Superior temporal gyrus (tissue), 1 donor: ENCODE data around the gene ZNF727.
A peak's percentile ranks its signal among the peaks of the same experiment; 100 is the strongest.
"Not testable (repeated sequence)": the region's sequence is repeated elsewhere in the genome, so short reads cannot be mapped to it uniquely, and the experiment has no call there.

Experiments used
- DNase-seq: peaks from one replicate; pipeline ENCODE4 v3.0.0-alpha.2; 2016; ENCODE audit errors: extremely low spot score

The ZNF727 gene

GRCh38 chr7:64045301-64046040, at the start of gene ZNF727:
Gene ZNF727 (plus strand): TSS chr7:64045434. CDS start chr7:64045622, 188 bp downstream.
- peak; percentile 95 for DNase-seq

- no peak for DNase-seq
Observed at GRCh38 chr7:63998549-63998948, 46.7 kb upstream of the ZNF727 start, which contains the start of gene ZNF722. Gene ZNF722 (plus strand): TSS chr7:63998849. CDS start chr7:63998962, 113 bp downstream.

- DNase-seq = not testable (repeated sequence)
Observed at GRCh38 chr7:64015496-64015895, 29.7 kb upstream of the ZNF727 start.

GRCh38 chr7:64035388-64035787, 9.8 kb upstream of the ZNF727 start:
- DNase-seq = no peak

- DNase-seq = no peak
Observed at GRCh38 chr7:64037095-64037494, 8.1 kb upstream of the ZNF727 start.

GRCh38 chr7:64046041-64046389, 781 bp downstream of the ZNF727 start:
- DNase-seq = no peak

- not testable (repeated sequence) for DNase-seq
Observed at GRCh38 chr7:64077837-64078698, 32.8 kb downstream of the ZNF727 start.

- DNase-seq = no peak
Observed at GRCh38 chr7:64078699-64078994, 33.4 kb downstream of the ZNF727 start.

- DNase-seq = no peak
Observed at GRCh38 chr7:64087501-64087900, 42.3 kb downstream of the ZNF727 start.

GRCh38 chr7:64088863-64089262, 43.6 kb downstream of the ZNF727 start:
- DNase-seq = not testable (repeated sequence)
